ENCODE data around the gene SPACA5B.
"Not testable (repeated sequence)": the region's sequence is repeated elsewhere in the genome, so short reads cannot be mapped to it uniquely, and the experiment has no call there.

SPACA5B gene

GRCh38 chrX:48130326-48130725 lies at the start of gene SPACA5B:
SPACA5B (plus strand) TSS chrX:48130626; CDS start chrX:48130688, 62 bp downstream.
- DNase-seq (ENCODE audit: low spot score) = not testable (repeated sequence)

GRCh38 chrX:48083212-48083611 lies 47.2 kb upstream of the SPACA5B start:
- DNase-seq (ENCODE audit: low spot score) = peak; percentile 50

DNA sequence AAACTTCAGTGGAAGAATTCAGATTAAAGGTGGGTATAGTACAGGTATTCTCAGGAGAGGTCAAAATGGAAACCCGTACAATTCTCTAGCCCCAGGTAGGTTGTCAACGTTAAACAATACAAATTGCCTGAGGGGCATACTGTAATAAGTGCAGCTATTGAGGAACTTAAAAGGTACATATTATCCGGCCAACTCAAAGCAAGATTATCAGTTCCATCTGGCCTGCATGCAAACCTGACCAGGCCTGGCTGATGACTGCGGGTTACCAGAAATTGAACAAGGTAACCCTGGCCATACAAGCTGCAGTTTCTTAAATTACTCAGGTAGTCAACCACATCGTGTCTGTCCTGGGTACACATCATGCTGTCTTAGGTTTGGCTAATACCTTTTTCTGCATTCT lies 46.7 kb upstream of the SPACA5B start:
- no peak for DNase-seq (ENCODE audit: low spot score)

DNA sequence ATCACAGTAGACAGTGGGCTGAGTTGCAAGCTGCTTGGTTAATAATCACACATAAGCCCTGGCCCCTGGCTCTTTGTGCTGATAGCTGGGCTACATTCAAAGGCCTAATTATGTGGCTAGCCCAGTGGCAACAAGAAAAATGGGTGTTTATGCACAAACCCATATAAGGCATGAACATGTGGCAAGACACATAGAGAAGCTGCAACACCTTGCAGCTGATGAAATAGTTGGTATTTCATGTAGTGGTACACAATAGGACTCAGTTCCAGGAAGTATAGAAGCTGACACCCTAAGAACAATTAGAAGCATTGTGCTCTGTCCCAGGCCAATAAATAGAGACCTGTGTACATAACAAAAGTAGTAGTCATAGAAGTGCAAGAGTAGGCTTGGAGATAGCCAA lies 44.3 kb upstream of the SPACA5B start:
- DNase-seq (ENCODE audit: low spot score) = no peak

- no peak for DNase-seq (ENCODE audit: low spot score)
These were observed 40.3 kb upstream of the SPACA5B start for GRCh38 chrX:48090123-48090522.

DNA sequence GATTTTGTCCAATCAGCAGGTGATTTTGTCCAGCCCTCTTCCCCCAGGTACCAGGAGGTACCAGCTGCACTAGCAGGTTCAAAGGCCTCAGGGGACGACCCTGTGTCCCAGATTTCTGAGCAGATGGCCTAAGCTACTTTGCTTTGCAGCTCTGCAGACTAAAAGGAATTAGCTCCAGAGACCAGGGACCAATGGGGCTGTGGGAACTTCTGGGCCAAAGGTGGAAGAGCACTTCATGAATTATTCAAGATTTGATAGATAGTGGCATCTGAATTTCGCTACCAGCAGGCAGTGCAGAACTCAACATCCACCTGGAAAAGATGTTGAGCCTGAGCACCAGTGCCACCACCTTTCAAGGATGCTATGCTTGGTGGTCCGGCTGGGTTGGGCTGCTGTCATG lies 37.9 kb upstream of the SPACA5B start:
- not testable (repeated sequence) for DNase-seq (ENCODE audit: low spot score)

DNA sequence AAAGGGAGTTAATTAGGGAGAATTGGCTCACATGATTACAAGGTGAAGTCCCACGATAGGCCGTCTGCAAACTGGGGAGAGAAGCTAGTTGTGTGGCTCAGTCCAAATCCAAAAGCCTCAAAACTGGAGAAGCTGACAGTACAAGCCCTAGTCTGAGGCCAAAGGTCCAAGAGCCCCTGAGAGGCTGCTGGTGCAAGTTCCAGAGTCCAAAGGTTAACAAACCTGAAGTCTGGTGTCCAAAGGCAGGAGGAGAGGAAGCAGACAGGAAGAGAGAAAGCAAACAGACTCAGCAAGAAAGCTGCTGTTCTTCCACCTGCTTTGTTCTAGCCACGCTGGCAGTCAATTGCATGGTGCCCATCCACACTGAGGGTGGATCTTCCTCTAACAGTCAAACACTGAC lies 29.0 kb upstream of the SPACA5B start:
- no peak for DNase-seq (ENCODE audit: low spot score)

GRCh38 chrX:48102874-48103374 lies 27.5 kb upstream of the SPACA5B start:
- no peak for DNase-seq (ENCODE audit: low spot score)

DNA sequence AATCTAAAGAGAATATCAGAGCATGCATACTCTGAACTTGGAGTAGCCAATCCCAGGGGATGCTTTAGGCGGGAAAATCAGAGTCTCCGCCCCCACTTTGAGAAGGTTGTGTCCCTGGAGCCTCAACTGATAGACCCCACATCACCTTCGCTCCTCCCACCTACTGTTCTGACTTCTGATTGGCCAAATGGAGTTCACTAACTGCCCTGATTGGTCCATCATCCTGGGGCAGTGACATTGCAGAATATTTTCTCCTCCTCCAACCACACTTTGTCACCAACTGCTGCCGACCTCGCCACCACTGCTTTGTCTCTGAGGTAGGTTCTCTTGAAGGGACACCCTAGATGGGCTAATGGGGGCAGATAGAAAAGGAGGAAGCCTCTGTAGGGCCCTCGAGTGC lies 22.7 kb upstream of the SPACA5B start:
- no peak for DNase-seq (ENCODE audit: low spot score)

DNA sequence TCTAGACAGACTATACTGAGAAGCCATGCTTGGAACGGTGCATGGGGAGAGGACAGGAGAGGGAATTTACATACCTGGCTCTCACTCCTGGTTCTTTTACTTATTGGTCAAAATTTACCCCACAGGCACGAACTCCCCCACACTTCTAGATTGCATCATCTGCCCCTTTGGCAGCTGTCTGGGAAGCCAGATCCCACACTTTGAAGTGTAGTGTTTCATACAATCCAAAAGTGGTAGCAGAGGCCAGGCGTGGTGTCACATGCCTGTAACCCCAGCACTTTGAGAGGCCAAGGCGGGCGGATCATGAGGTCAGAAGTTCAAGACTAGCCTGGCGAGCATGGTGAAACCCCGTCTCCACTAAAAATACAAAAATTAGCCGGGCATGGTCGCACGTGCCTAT lies 5.1 kb upstream of the SPACA5B start:
- not testable (repeated sequence) for DNase-seq (ENCODE audit: low spot score)

GRCh38 chrX:48132308-48132844 lies 1.9 kb downstream of the SPACA5B start:
- not testable (repeated sequence) for DNase-seq (ENCODE audit: low spot score)

- not testable (repeated sequence) for DNase-seq (ENCODE audit: low spot score)
These were observed 8.7 kb downstream of the SPACA5B start for GRCh38 chrX:48139076-48139475.

GRCh38 chrX:48141810-48142508 lies 11.5 kb downstream of the SPACA5B start:
- not testable (repeated sequence) for DNase-seq (ENCODE audit: low spot score)

GRCh38 chrX:48142697-48143096 lies 12.3 kb downstream of the SPACA5B start:
- DNase-seq (ENCODE audit: low spot score) = peak; percentile 24

DNA sequence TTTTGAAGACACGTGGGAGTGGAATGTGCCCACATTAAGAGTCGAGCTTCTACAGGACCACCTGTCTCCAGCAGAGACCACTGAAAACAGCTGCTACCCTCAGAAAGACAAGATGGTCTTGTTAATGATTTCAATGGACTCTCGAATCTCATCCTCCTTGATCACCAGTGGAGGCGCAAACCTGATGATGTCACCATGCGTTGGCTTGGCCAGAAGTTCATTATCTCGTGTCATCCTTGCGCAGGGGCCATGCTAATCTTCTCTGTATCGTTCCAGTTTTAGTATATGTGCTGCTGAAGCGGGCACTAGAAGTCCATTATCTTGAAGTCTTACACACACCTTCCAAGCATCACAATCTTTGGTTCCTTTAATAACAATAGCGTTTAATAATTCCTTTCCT lies 23.3 kb downstream of the SPACA5B start:
- DNase-seq (ENCODE audit: low spot score) = no peak

- no peak for DNase-seq (ENCODE audit: low spot score)
These were observed 24.4 kb downstream of the SPACA5B start for GRCh38 chrX:48154796-48155195.

DNA sequence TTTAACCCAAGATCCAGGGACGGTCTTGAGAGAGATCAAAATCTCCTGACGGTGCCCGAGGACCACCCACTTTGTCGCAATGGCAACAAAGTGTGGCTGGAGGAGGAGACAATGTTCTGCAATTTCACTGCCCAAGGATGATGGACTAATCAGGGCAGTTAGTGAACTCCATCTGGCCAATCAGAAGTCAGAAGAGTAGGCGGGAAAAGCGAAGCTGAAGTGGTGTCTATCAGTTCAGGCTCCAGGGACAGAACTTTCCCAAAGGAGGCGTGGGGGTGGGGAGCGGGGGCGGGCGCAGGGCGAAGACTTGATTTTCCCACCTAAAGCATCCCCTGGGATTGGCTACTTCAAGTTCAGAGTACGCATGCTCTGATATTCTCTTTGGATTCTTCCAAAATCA lies 25.6 kb downstream of the SPACA5B start:
- no peak for DNase-seq (ENCODE audit: low spot score)

- no peak for DNase-seq (ENCODE audit: low spot score)
These were observed 34.8 kb downstream of the SPACA5B start for GRCh38 chrX:48165241-48165640.

- not testable (repeated sequence) for DNase-seq (ENCODE audit: low spot score)
These were observed 35.9 kb downstream of the SPACA5B start for GRCh38 chrX:48166322-48166721.

DNA sequence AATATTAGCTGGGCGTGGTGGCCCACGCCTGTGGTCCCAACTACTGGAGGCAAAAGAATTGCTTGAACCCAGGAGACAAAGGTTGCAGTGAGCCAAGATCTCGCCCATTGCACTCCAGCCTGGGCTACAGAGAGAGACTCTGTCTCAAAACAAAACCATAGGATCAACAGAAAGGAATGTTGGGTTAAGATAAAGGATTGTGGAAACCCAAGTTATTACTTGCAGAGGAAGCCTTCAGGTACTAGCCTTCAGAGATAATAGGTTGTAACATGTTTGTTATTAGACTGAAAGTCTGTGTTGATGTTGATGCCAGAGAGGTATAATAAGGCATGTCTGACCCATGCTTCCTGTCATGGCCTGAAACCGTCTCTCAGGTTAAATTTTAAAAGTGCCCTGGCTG lies 49.3 kb downstream of the SPACA5B start:
- no peak for DNase-seq (ENCODE audit: low spot score)

DNA sequence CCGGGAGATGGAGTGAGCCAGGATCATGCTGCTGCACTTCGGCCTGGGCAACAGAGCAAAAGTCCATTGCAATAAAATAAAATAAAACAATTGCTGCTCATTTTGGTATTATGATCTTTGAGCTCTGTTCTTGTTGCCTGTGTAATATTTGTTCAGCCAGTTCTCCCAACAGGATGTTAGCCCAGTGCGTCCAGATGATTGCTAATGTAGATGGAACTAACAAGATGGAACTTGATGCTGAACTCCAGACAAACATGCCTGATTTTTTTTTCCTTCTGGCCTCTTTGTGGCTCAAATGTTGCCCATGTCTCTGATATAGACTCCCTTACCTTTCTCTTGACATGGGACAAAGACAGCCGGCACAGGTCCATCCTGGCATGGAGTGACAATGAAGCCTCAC lies 50.4 kb downstream of the SPACA5B start:
- DNase-seq (ENCODE audit: low spot score) = no peak

GRCh38 chrX:48181882-48182281 lies 51.5 kb downstream of the SPACA5B start:
- not testable (repeated sequence) for DNase-seq (ENCODE audit: low spot score)
